H1 (cell line): ENCODE data around the gene KRTAP10-12. TPM values are rescaled to one million over a fixed set of nuclear protein-coding genes. Genes with fewer than 3 reads are reported as not detected.

Experiments used
- CTCF ChIA-PET: fragments of 300-600 bp; sonication (Branson Sonifier 250); formaldehyde crosslinking; loops from one replicate; lab custom pipeline; 2021; ENCODE audit not compliant: partially characterized antibody; lab: Charles Lee
- POLR2A ChIA-PET: fragments of 300-600 bp; sonication (Branson Sonifier 250); formaldehyde crosslinking; loops from one replicate; lab custom pipeline; 2021; ENCODE audit warnings: inconsistent platforms; ENCODE audit not compliant: partially characterized antibody; lab: Charles Lee
- DNase-seq, 2 experiments: peaks; one replicate each; pipeline versions ENCODE4 v3.0.0 to v3.0.0-alpha.2; 2010 to 2022; ENCODE audit warnings: low spot score in 2 of 2, low read depth in 1 of 2, mixed read lengths in 1 of 2
- FAIRE-seq: peaks from 2 replicates; lab custom pipeline; 2011; peaks lifted over from hg19 to GRCh38; lab: Jason Lieb, UNC
- H2AFZ ChIP-seq: 2 replicates; pipeline ENCODE4 v1.8.1; 2012; ENCODE audit warnings: low read length, inconsistent platforms
- H2AK5ac ChIP-seq: 2 replicates; pipeline ENCODE4 v1.6.1; 2013; ENCODE audit warnings: low read depth, low read length
- H2BK120ac ChIP-seq: replicated peaks from 2 replicates; pipeline ENCODE3; 2013; ENCODE audit warnings: low read depth, low read length, inconsistent platforms
- H2BK12ac ChIP-seq: 2 replicates; pipeline ENCODE4 v1.6.1; 2013; ENCODE audit warnings: low read depth, low read length
- H2BK15ac ChIP-seq: 2 replicates; pipeline ENCODE4 v1.6.1; 2013; ENCODE audit warnings: low read length
- H2BK20ac ChIP-seq: 2 replicates; pipeline ENCODE4 v1.6.1; 2013; ENCODE audit warnings: low read length
- H2BK5ac ChIP-seq: 2 replicates; pipeline ENCODE4 v1.6.1; 2013; ENCODE audit warnings: low read depth, low read length
- H3K14ac ChIP-seq: 2 replicates; pipeline ENCODE4 v1.6.1; 2013; ENCODE audit warnings: inconsistent platforms; ENCODE audit not compliant: insufficient read length
- H3K18ac ChIP-seq: 2 replicates; pipeline ENCODE4 v1.6.1; 2013; ENCODE audit warnings: low read length; ENCODE audit errors: extremely low read depth
- H3K23ac ChIP-seq: 2 replicates; pipeline ENCODE4 v1.6.1; 2013; ENCODE audit warnings: inconsistent platforms; ENCODE audit not compliant: insufficient read length
- H3K23me2 ChIP-seq: 2 replicates; pipeline ENCODE4 v1.6.1; 2013; ENCODE audit warnings: low read depth, low read length
- H3K27ac ChIP-seq: 2 replicates; pipeline ENCODE4 v1.6.1; 2011; ENCODE audit warnings: low read depth, low read length, inconsistent platforms
- H3K27me3 ChIP-seq, 4 experiments: replicated peaks in 1 of 4; 1 replicate in 1 of 4; 2 replicates in 3 of 4; pipeline versions ENCODE4 v1.6.1 to v1.8.1; 2011 to 2013; ENCODE audit warnings: low read length in 3 of 4, mild to moderate bottlenecking in 3 of 4, inconsistent platforms in 2 of 4, mixed read lengths in 2 of 4, moderate library complexity in 1 of 4; ENCODE audit not compliant: control insufficient read depth in 3 of 4, insufficient read depth in 3 of 4; ENCODE audit errors: extremely low read depth in 1 of 4
- H3K36me3 ChIP-seq, 4 experiments: 2 replicates each; pipeline versions ENCODE4 v1.6.1 to v1.8.1; 2011 to 2013; ENCODE audit warnings: mild to moderate bottlenecking in 4 of 4, low read length in 3 of 4, moderate library complexity in 2 of 4, control low read depth in 1 of 4, inconsistent platforms in 1 of 4; ENCODE audit not compliant: insufficient read depth in 4 of 4, control insufficient read depth in 2 of 4
- H3K4ac ChIP-seq: replicated peaks from 2 replicates; pipeline ENCODE3; 2013; ENCODE audit warnings: low read length, low read depth, mixed read lengths, inconsistent platforms; ENCODE audit not compliant: insufficient read length
- H3K4me1 ChIP-seq, 4 experiments: replicated peaks in 1 of 4; 1 replicate in 1 of 4; 2 replicates in 3 of 4; pipeline versions ENCODE4 v1.6.1 to v1.8.1; 2011 to 2013; ENCODE audit warnings: low read length in 3 of 4, inconsistent platforms in 2 of 4, mixed read lengths in 1 of 4; ENCODE audit not compliant: insufficient read depth in 4 of 4, control insufficient read depth in 3 of 4
- H3K4me2 ChIP-seq, 2 experiments: 2 replicates each; pipeline versions ENCODE4 v1.6.1 to v1.8.1; 2011 to 2013; ENCODE audit warnings: low read depth in 2 of 2, low read length in 2 of 2, control low read depth in 1 of 2, inconsistent platforms in 1 of 2, mild to moderate bottlenecking in 1 of 2; ENCODE audit not compliant: insufficient read depth in 1 of 2
- H3K4me3 ChIP-seq, 4 experiments: fragments of 200-600, 300-600 bp in 1 of 4; sonication (generic), shearing (Covaris generic), sonication (Bioruptor Twin) in 1 of 4; 2 replicates each; pipeline versions ENCODE4 v1.5.1 to v1.8.1; 2011 to 2016; ENCODE audit warnings: low read length in 4 of 4, low read depth in 3 of 4, control low read depth in 2 of 4, inconsistent platforms in 2 of 4, mild to moderate bottlenecking in 2 of 4, mixed read lengths in 1 of 4, moderate library complexity in 1 of 4; ENCODE audit not compliant: insufficient read depth in 2 of 4; ENCODE audit errors: extremely low read depth in 1 of 4
- H3K56ac ChIP-seq: replicated peaks from 2 replicates; pipeline ENCODE3; 2013; ENCODE audit warnings: low read depth, mild to moderate bottlenecking, mixed read lengths, low read length, inconsistent platforms; ENCODE audit not compliant: insufficient read length
- H3K79me1 ChIP-seq: 2 replicates; pipeline ENCODE4 v1.6.1; 2013; ENCODE audit warnings: low read depth, low read length, control low read depth
- H3K79me2 ChIP-seq, 2 experiments: 2 replicates each; pipeline versions ENCODE4 v1.6.1 to v1.8.1; 2012 to 2013; ENCODE audit warnings: low read length in 2 of 2, mild to moderate bottlenecking in 2 of 2, inconsistent platforms in 1 of 2; ENCODE audit not compliant: insufficient read depth in 2 of 2, control insufficient read depth in 1 of 2
- H3K9ac ChIP-seq, 4 experiments: replicated peaks in 1 of 4; 1 replicate in 1 of 4; 2 replicates in 3 of 4; pipeline versions ENCODE4 v1.6.1 to v1.8.1; 2011 to 2013; ENCODE audit warnings: low read depth in 3 of 4, low read length in 3 of 4, control low read depth in 2 of 4, mild to moderate bottlenecking in 2 of 4, moderate library complexity in 2 of 4, inconsistent platforms in 1 of 4; ENCODE audit errors: extremely low read depth in 1 of 4
- H3K9me3 ChIP-seq, 2 experiments: 2 replicates each; pipeline versions ENCODE4 v1.6.1 to v1.8.1; 2012 to 2013; ENCODE audit warnings: mild to moderate bottlenecking in 2 of 2, moderate library complexity in 2 of 2, control low read depth in 1 of 2, inconsistent platforms in 1 of 2, low read depth in 1 of 2, low read length in 1 of 2, mixed read lengths in 1 of 2; ENCODE audit not compliant: insufficient read depth in 2 of 2
- H4K20me1 ChIP-seq, 2 experiments: replicated peaks in 1 of 2; 2 replicates each; pipeline versions ENCODE3 to v1.8.1; 2011 to 2013; ENCODE audit warnings: inconsistent platforms in 2 of 2, low read length in 2 of 2, mild to moderate bottlenecking in 1 of 2; ENCODE audit not compliant: insufficient read depth in 2 of 2, control insufficient read depth in 1 of 2
- H4K5ac ChIP-seq: 2 replicates; pipeline ENCODE4 v1.6.1; 2013; ENCODE audit warnings: low read length, low read depth, mixed read lengths, inconsistent platforms; ENCODE audit not compliant: insufficient read length
- H4K8ac ChIP-seq: 2 replicates; pipeline ENCODE4 v1.8.0; 2013; ENCODE audit warnings: mild to moderate bottlenecking, moderate library complexity, low read length, inconsistent platforms; ENCODE audit not compliant: insufficient read depth; ENCODE audit errors: extremely low read depth
- H4K91ac ChIP-seq: replicated peaks from 2 replicates; pipeline ENCODE3; 2013; ENCODE audit warnings: low read length, mixed read lengths, inconsistent platforms; ENCODE audit not compliant: insufficient read length
- CEBPB ChIP-seq: IDR thresholded peaks from 2 replicates; pipeline ENCODE4 v1.6.1; 2012; ENCODE audit warnings: low read depth, low read length
- JUN ChIP-seq: IDR thresholded peaks from 2 replicates; pipeline ENCODE4 v1.6.1; 2011; ENCODE audit warnings: low read depth, mild to moderate bottlenecking, improper control_type of control experiment, low read length
- KDM1A ChIP-seq: fragments of 200-600, 300-600 bp; sonication (generic); IDR thresholded peaks from 2 replicates; pipeline ENCODE4 v1.7.1; 2016; ENCODE audit warnings: mild to moderate bottlenecking, low read length, borderline replicate concordance
- KDM5A ChIP-seq: fragments of 200-600 bp; IDR thresholded peaks from 2 replicates; pipeline ENCODE4 v1.7.1; 2012; ENCODE audit warnings: mild to moderate bottlenecking, low read length, inconsistent platforms, mixed read lengths
- RBBP5 ChIP-seq: IDR thresholded peaks from 2 replicates; pipeline ENCODE4 v1.7.1; 2012; ENCODE audit warnings: low read depth, mild to moderate bottlenecking, inconsistent platforms, low read length, moderate library complexity, borderline replicate concordance
- RNF2 ChIP-seq: fragments of 200-900, 300-1000 bp; sonication (generic); IDR thresholded peaks from 2 replicates; pipeline ENCODE4 v1.7.1; 2016; ENCODE audit warnings: borderline replicate concordance, low read depth, mild to moderate bottlenecking, antibody characterized with exemption, low read length; ENCODE audit not compliant: poor library complexity, severe bottlenecking; ENCODE audit errors: missing control alignments
- SIN3A ChIP-seq, 2 experiments: IDR thresholded peaks in 1 of 2; conservative IDR thresholded peaks in 1 of 2; 2 replicates each; pipeline ENCODE4 v1.6.1; 2011 to 2012; ENCODE audit warnings: low read length in 2 of 2, improper control_type of control experiment in 1 of 2, low read depth in 1 of 2, mild to moderate bottlenecking in 1 of 2
- TEAD4 ChIP-seq: IDR thresholded peaks from 2 replicates; pipeline ENCODE4 v1.6.1; 2012; ENCODE audit warnings: low read depth, low read length, inconsistent platforms, mixed read lengths
- USF2 ChIP-seq: IDR thresholded peaks from 2 replicates; pipeline ENCODE4 v1.6.1; 2011; ENCODE audit warnings: low read length, improper control_type of control experiment
- WGBS, 2 experiments: shearing (Covaris generic) in 1 of 2; methylation state at CpG; one replicate each; pipeline versions ENCODE4 v1.1.6 to v1.1.7; 2013 to 2015; ENCODE audit warnings: low lambda C conversion rate in 2 of 2, mixed read lengths in 2 of 2, inconsistent platforms in 1 of 2, low coverage in 1 of 2, missing lambda C conversion rate in 1 of 2; ENCODE audit not compliant: insufficient replicate concordance in 2 of 2, insufficient coverage in 1 of 2, insufficient read length in 1 of 2; ENCODE audit errors: extremely low coverage in 1 of 2, missing lambda C conversion rate in 1 of 2; 5-methylcytosine and 5-hydroxymethylcytosine counted together
- polyA plus RNA-seq, 7 experiments: library from polyadenylated mRNA; depleted of rRNA in 3 of 7; stranded (reverse) in 5 of 7; unstranded in 2 of 7; fragments of >200 nt in 5 of 7; fragments of 200-250 nt in 2 of 7; gene quantifications; 1 replicate in 5 of 7; 2 replicates in 1 of 7; 4 replicates in 1 of 7; pipeline versions ENCODE4 v1.2.1 to v1.2.3, GENCODE V29; 2011 to 2013; ENCODE audit warnings: missing spikeins in 2 of 7, mixed read lengths in 2 of 7
- total RNA-seq: library from RNA; stranded (reverse); fragmentation: NEBNext Ultra II Directional; extraction: Animal tissue kit (Norgen Biotek cat#: 25700); gene quantifications from 2 replicates; pipeline ENCODE4 v1.2.1, GENCODE V29; 2021

The KRTAP10-12 gene
- total and polyA plus RNA-seq, 2 of the 8 experiments (the other 6 are each of a cell fraction or from before 2014, with no cell fraction given) = not detected

GRCh38 chr21:44722731-44723130 is 25.8 kb downstream of the KRTAP10-12 start:
- DNase-seq (peak in 1 of 2 experiments; percentile 42), FAIRE-seq (no peak)
- no peaks in the 10 kb centered on the region; the same call in 1 of the 2 replicates for H3K23me2 ChIP-seq
- WGBS, 2 experiments = 90% methylated on average over 5 of the region's 5 CpGs; no CpG with 5 or more reads in 1 of the 2 experiments
- no peaks in the 10 kb centered on the region for H3K79me2 ChIP-seq
- H2BK120ac ChIP-seq = no peak overlapping the region
- H3K4ac ChIP-seq = no peak overlapping the region
- no peak overlapping the region; the same call in 1 of the 2 replicates for H3K18ac ChIP-seq
- H2AK5ac ChIP-seq = no peak overlapping the region
- H3K9me3 ChIP-seq = no peaks in the 10 kb centered on the region; a peak in 1 of 4 replicates
- H3K4me3 ChIP-seq = 0 out of 8 replicates have a peak overlapping the region, but pooled peaks of 1 of the 4 experiments have one; percentile 33
- H3K27ac ChIP-seq = no peak overlapping the region
- H3K23ac ChIP-seq = no peak overlapping the region
- H2AFZ ChIP-seq = no peak overlapping the region
- no peak overlapping the region for H3K9ac ChIP-seq
- H3K79me1 ChIP-seq = no peaks in the 10 kb centered on the region
- peak overlapping the region; percentile 97; the same call in 1 of the 2 replicates for H2BK12ac ChIP-seq
- H4K5ac ChIP-seq = no peak overlapping the region
- 0 out of 2 replicates have a peak overlapping the region, but pooled peaks have one; percentile 24 for H2BK5ac ChIP-seq
- no peak overlapping the region for H3K56ac ChIP-seq
- no peak overlapping the region for H4K91ac ChIP-seq
- peaks cover 5 to 20% (median 14%) of the 10 kb centered on the region in 4 experiments for H3K4me1 ChIP-seq
- no peaks in the 10 kb centered on the region for H3K36me3 ChIP-seq
- TF ChIP-seq CEBPB (no peak), RNF2 (no peak), USF2 (no peak), SIN3A (conservative IDR thresholded peaks at IDR 0.05 in 1 of 2, IDR thresholded peaks at IDR 0.05 in 1 of 2; ENCODE audit: low read depth in 1 of 2, low read length in 2 of 2) (no peak), KDM1A (no peak), RBBP5 (no peak), TEAD4 (no peak), KDM5A (no peak), JUN (no peak)
- TF ChIP-seq, all 59 proteins: peak for 0
- Histone ChIP-seq H3K4me2 (peak overlapping the region; percentile 50 to 55; a peak in 3 of 4 replicates), H3K27me3 (peaks cover 0 to 17% (median 9%) of the 10 kb centered on the region in 4 experiments; a peak in 6 of 7 replicates), H3K14ac (no peak overlapping the region), H2BK20ac (no peak overlapping the region; the same call in 1 of the 2 replicates), H2BK15ac (no peak overlapping the region), H4K20me1 (no peaks in the 10 kb centered on the region), H4K8ac (no peak overlapping the region)
- CTCF ChIA-PET = interaction anchor here (0.9 kb wide), 1 partner anchor 14 kb away, joined by 4 read pairs; no protein-coding TSS in a partner anchor
- POLR2A ChIA-PET = interaction anchor here (0.6 to 1.9 kb wide), 5 partner anchors 12 to 58 kb away, joined by 3 to 6 read pairs (median 4); partner anchors contain the start of genes KRTAP10-12 and TSPEAR
